Astrocyte (in vitro differentiated cells and primary cell): ENCODE measurements around the gene PGGHG. TPM values are rescaled to one million over a fixed set of nuclear protein-coding genes. Genes with fewer than 3 reads are reported as not detected.

Source experiments
- DNase-seq: peaks from one replicate; pipeline ENCODE4 v3.0.0-alpha.2; 2010; ENCODE audit warnings: low read depth
- FAIRE-seq: peaks from 2 replicates; lab custom pipeline; 2011; peaks lifted over from hg19 to GRCh38; lab: Jason Lieb, UNC
- H2AFZ ChIP-seq: 2 replicates; pipeline ENCODE4 v1.6.0; 2012; ENCODE audit warnings: low read depth, low read length, inconsistent platforms
- H3K27ac ChIP-seq: 2 replicates; pipeline ENCODE4 v1.5.1; 2011; ENCODE audit warnings: low read depth, low read length, inconsistent platforms
- H3K27me3 ChIP-seq: 2 replicates; pipeline ENCODE4 v1.6.0; 2011; ENCODE audit warnings: low read length, inconsistent platforms; ENCODE audit not compliant: insufficient read depth
- H3K36me3 ChIP-seq: 2 replicates; pipeline ENCODE4 v1.5.1; 2011; ENCODE audit warnings: low read length, inconsistent platforms; ENCODE audit not compliant: insufficient read depth
- H3K4me1 ChIP-seq: 2 replicates; pipeline ENCODE4 v1.5.1; 2011; ENCODE audit warnings: low read length, inconsistent platforms; ENCODE audit not compliant: insufficient read depth
- H3K4me2 ChIP-seq: 2 replicates; pipeline ENCODE4 v1.6.0; 2012; ENCODE audit warnings: low read length, inconsistent platforms
- H3K4me3 ChIP-seq: 2 replicates; pipeline ENCODE4 v1.5.1; 2011; ENCODE audit warnings: low read depth, mild to moderate bottlenecking, low read length, inconsistent platforms; ENCODE audit not compliant: insufficient read depth
- H3K79me2 ChIP-seq: 2 replicates; pipeline ENCODE4 v1.6.0; 2012; ENCODE audit warnings: mild to moderate bottlenecking, low read length, inconsistent platforms; ENCODE audit not compliant: insufficient read depth
- H3K9ac ChIP-seq: 2 replicates; pipeline ENCODE4 v1.6.0; 2012; ENCODE audit warnings: mild to moderate bottlenecking, low read length, inconsistent platforms
- H3K9me3 ChIP-seq: 2 replicates; pipeline ENCODE4 v1.5.1; 2012; ENCODE audit warnings: low read depth, mild to moderate bottlenecking, low read length, inconsistent platforms; ENCODE audit not compliant: insufficient read depth
- H4K20me1 ChIP-seq: 2 replicates; pipeline ENCODE4 v1.6.0; 2012; ENCODE audit warnings: low read length, inconsistent platforms; ENCODE audit not compliant: insufficient read depth
- H3K27ac Mint-ChIP-seq: one replicate; pipeline ENCODE4 v1.8.0; 2021; ENCODE audit warnings: mild to moderate bottlenecking, mixed read lengths; ENCODE audit not compliant: unreplicated experiment
- H3K27me3 Mint-ChIP-seq: one replicate; pipeline ENCODE4 v1.8.0; 2021; ENCODE audit warnings: low read depth, mixed read lengths; ENCODE audit not compliant: unreplicated experiment
- H3K36me3 Mint-ChIP-seq: one replicate; pipeline ENCODE4 v1.8.0; 2021; ENCODE audit warnings: low read depth, mixed read lengths; ENCODE audit not compliant: unreplicated experiment
- H3K4me1 Mint-ChIP-seq: one replicate; pipeline ENCODE4 v1.8.0; 2021; ENCODE audit warnings: low read depth, mixed read lengths; ENCODE audit not compliant: unreplicated experiment
- H3K4me3 Mint-ChIP-seq: one replicate; pipeline ENCODE4 v1.8.0; 2021; ENCODE audit warnings: mild to moderate bottlenecking, moderate library complexity, mixed read lengths; ENCODE audit not compliant: unreplicated experiment
- H3K9me3 Mint-ChIP-seq: one replicate; pipeline ENCODE4 v1.8.0; 2021; ENCODE audit warnings: mild to moderate bottlenecking, mixed read lengths; ENCODE audit not compliant: unreplicated experiment
- EZH2 ChIP-seq: IDR thresholded peaks from 2 replicates; pipeline ENCODE4 v1.6.1; 2012; ENCODE audit warnings: mild to moderate bottlenecking, low read length, inconsistent platforms; ENCODE audit not compliant: insufficient read depth
- total RNA-seq: library from RNA; stranded (reverse); gene quantifications from 2 replicates; pipeline ENCODE4 v1.2.1, GENCODE V29; 2021
- TF ChIP-seq, protein P1 (sequence below): IDR thresholded peaks from 2 replicates; pipeline ENCODE4 v1.5.1; 2011; ENCODE audit warnings: low read depth, mild to moderate bottlenecking, inconsistent platforms, low read length, moderate library complexity; ENCODE audit not compliant: insufficient read depth

The PGGHG gene
- total RNA-seq, 1 donor from 2014 or later: 25.1 TPM

DNA sequence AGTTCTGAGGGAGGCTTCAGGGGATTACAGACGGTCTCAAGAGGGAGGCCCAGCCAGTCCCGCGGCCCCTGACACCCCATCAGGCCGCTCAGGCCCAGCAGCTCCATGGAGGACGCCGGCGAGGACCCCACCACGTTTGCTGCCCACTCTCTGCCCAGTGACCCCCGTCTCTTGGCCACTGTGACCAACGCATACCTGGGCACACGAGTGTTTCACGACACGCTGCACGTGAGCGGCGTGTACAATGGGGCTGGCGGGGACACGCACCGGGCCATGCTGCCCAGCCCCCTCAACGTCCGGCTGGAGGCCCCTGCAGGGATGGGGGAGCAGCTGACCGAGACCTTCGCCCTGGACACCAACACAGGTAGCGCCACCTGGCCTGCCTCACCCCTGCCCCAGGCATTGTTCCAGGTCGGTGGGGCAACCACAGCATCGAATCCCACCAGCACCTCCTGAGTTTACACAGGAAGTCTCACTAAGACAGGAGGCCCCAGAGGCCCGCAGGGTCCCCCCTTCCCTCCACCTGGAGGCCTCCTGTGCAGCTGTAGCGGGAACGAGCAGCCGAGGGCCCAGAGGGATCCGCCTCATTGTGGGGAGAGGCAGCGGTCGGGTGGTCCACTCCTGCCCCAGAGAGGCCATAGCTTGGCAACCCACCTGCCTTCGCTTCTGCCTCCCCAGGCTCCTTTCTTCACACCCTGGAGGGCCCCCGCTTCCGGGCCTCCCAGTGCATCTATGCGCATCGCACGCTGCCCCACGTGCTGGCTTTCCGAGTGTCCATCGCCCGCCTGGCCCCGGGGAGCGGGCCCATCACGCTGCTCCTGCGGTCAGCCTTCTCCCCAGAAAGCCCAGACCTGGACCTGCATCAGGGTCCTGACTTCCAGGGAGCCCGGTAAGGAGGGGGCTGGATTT lies 1.0 kb downstream of the PGGHG start:
- H2AFZ ChIP-seq: no peak overlapping the region
- no peaks in the 10 kb centered on the region for H4K20me1 ChIP-seq
- H3K9me3 ChIP-seq: no peaks in the 10 kb centered on the region
- no peak for FAIRE-seq
- H3K36me3 Mint-ChIP-seq: peaks cover 1% of the 10 kb centered on the region
- H3K27me3 Mint-ChIP-seq: peaks cover 27% of the 10 kb centered on the region
- H3K27ac Mint-ChIP-seq: no peak overlapping the region
- no peak for DNase-seq
- TF ChIP-seq, protein P1, sequence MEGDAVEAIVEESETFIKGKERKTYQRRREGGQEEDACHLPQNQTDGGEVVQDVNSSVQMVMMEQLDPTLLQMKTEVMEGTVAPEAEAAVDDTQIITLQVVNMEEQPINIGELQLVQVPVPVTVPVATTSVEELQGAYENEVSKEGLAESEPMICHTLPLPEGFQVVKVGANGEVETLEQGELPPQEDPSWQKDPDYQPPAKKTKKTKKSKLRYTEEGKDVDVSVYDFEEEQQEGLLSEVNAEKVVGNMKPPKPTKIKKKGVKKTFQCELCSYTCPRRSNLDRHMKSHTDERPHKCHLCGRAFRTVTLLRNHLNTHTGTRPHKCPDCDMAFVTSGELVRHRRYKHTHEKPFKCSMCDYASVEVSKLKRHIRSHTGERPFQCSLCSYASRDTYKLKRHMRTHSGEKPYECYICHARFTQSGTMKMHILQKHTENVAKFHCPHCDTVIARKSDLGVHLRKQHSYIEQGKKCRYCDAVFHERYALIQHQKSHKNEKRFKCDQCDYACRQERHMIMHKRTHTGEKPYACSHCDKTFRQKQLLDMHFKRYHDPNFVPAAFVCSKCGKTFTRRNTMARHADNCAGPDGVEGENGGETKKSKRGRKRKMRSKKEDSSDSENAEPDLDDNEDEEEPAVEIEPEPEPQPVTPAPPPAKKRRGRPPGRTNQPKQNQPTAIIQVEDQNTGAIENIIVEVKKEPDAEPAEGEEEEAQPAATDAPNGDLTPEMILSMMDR: no peak
- TF ChIP-seq EZH2: no peak
- H3K4me1 Mint-ChIP-seq: no peaks in the 10 kb centered on the region
- no peaks in the 10 kb centered on the region for H3K36me3 ChIP-seq
- no peak overlapping the region for H3K9ac ChIP-seq
- H3K27ac ChIP-seq: no peak overlapping the region
- H3K4me1 ChIP-seq: peaks cover 6% of the 10 kb centered on the region
- H3K27me3 ChIP-seq: peaks cover 15% of the 10 kb centered on the region
- H3K4me3 ChIP-seq: no peak overlapping the region
- peak overlapping the region; percentile 81 for H3K4me3 Mint-ChIP-seq
- peak overlapping the region; percentile 65 for H3K4me2 ChIP-seq
- no peaks in the 10 kb centered on the region for H3K9me3 Mint-ChIP-seq
- no peaks in the 10 kb centered on the region for H3K79me2 ChIP-seq

DNA sequence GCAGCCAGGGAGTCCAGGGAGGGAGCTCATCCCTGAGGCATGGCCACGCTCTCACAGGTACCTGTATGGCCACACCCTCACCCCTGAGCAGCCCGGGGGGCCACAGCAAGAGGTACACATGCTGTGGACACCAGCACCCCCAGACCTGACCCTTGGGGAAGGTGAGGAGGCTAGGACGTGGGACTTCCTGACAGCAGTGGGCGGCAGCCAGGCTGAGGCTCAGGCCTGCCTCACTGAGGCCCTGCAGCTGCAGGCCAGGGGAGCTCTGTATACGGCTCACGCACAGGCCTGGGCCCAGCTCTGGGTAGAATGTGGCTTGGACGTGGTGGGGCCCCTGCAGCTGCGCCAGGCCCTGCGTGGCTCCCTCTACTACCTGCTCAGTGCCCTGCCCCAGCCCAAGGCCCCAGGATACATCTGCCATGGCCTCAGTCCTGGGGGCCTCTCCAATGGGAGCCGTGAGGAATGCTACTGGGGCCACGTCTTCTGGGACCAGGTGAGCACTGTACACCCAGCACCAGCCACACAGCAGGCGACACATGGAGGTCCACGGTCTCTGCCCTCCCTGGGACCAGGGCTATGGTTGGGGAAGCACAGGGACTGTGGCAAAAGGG lies 1.8 kb downstream of the PGGHG start:
- H2AFZ ChIP-seq: no peak overlapping the region
- no peak overlapping the region for H3K4me3 ChIP-seq
- Mint-ChIP-seq H3K36me3 (peaks cover 4% of the 10 kb centered on the region), H3K27ac (no peak overlapping the region), H3K4me1 (no peaks in the 10 kb centered on the region), H3K27me3 (peaks cover 23% of the 10 kb centered on the region), H3K9me3 (no peaks in the 10 kb centered on the region), H3K4me3 (peak overlapping the region; percentile 14)
- no peak overlapping the region for H3K27ac ChIP-seq
- H3K27me3 ChIP-seq: peaks cover 10% of the 10 kb centered on the region
- H4K20me1 ChIP-seq: no peaks in the 10 kb centered on the region
- FAIRE-seq (no peak), DNase-seq (no peak)
- no peaks in the 10 kb centered on the region for H3K79me2 ChIP-seq
- TF ChIP-seq, protein P1: no peak
- TF ChIP-seq EZH2: no peak
- H3K4me1 ChIP-seq: peaks cover 6% of the 10 kb centered on the region
- H3K36me3 ChIP-seq: no peaks in the 10 kb centered on the region
- H3K4me2 ChIP-seq: no peak overlapping the region
- no peak overlapping the region for H3K9ac ChIP-seq
- no peaks in the 10 kb centered on the region for H3K9me3 ChIP-seq
